ENCODE data around the gene CEMIP. TPM values are rescaled to one million over a fixed set of nuclear protein-coding genes. Genes with fewer than 3 reads are reported as not detected.

The CEMIP gene
- total RNA-seq, 4 donors from 2014 or later, result 0.21 to 1.4 (median 1.2) TPM; not detected in 1

- no peak for DNase-seq (ENCODE audit: low spot score in 2 of 2)
- Histone ChIP-seq H3K4me1 (no peaks in the 10 kb centered on the region), H3K27ac (no peak overlapping the region), H3K27me3 (no peaks in the 10 kb centered on the region), H3K9me3 (no peaks in the 10 kb centered on the region), H3K4me3 (no peak overlapping the region), H3K36me3 (no peaks in the 10 kb centered on the region)
- TF ChIP-seq POLR2A (IDR thresholded peaks at IDR 0.05) (no peak), CTCF (IDR thresholded peaks at IDR 0.05) (no peak), EP300 (IDR thresholded peaks at IDR 0.05) (no peak)
- WGBS, 2 donors, result 50 to 57% methylated on average over 10 of the region's 10 CpGs
Measured at GRCh38 chr15:80804970-80805495, 25.9 kb downstream of the CEMIP start.

DNA sequence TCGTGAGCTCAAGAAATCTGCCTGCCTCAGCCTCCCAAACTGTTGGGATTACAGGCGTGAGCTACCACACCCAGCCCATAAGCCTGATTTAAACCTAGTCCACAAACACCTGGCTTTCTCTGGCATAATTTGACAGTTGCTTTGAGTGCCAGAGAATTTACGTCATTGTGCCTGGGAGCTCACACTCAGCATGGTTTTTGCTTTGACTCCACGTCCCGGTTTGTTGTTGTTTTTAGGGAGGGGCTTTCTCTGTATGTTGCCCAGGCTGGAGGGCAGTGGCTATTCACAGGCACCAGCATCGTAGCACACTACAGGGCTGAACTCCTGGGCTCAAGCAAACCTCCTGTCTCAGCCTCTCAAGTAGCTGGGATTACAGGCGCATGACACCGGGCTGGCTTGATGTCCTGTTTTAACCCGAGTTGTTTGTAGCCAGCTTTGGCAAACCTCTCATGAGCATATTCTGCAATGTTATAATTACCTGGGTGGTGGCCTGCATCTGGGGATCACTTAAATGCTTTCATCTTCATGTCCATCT is 32.7 kb downstream of the CEMIP start:
- no peaks in the 10 kb centered on the region for H3K4me1 ChIP-seq
- H3K9me3 ChIP-seq, result no peaks in the 10 kb centered on the region
- no peaks in the 10 kb centered on the region for H3K27me3 ChIP-seq
- no peak for TF ChIP-seq EP300 (IDR thresholded peaks at IDR 0.05)
- TF ChIP-seq CTCF (IDR thresholded peaks at IDR 0.05), result no peak
- TF ChIP-seq POLR2A (IDR thresholded peaks at IDR 0.05), result no peak
- H3K36me3 ChIP-seq, result no peaks in the 10 kb centered on the region
- 66 to 67% methylated on average over 9 of the region's 9 CpGs for WGBS, 2 donors
- no peak for DNase-seq (ENCODE audit: low spot score in 2 of 2)
- no peak overlapping the region for H3K27ac ChIP-seq
- no peak overlapping the region for H3K4me3 ChIP-seq

- no peak overlapping the region for H3K27ac ChIP-seq
Measured at GRCh38 chr15:80815106-80815505, 35.9 kb downstream of the CEMIP start.

GRCh38 chr15:80816049-80816653 is 37.0 kb downstream of the CEMIP start:
- Histone ChIP-seq H3K36me3 (no peaks in the 10 kb centered on the region), H3K4me3 (no peak overlapping the region), H3K9me3 (no peaks in the 10 kb centered on the region), H3K27ac (no peak overlapping the region), H3K27me3 (no peaks in the 10 kb centered on the region), H3K4me1 (no peaks in the 10 kb centered on the region)
- TF ChIP-seq CTCF (IDR thresholded peaks at IDR 0.05) (no peak), POLR2A (IDR thresholded peaks at IDR 0.05) (no peak)
- DNase-seq (ENCODE audit: low spot score in 2 of 2), result no peak
- 63 to 66% methylated on average over 3 of the region's 3 CpGs for WGBS, 2 donors

More at GRCh38 chr15:80815106-80815505, 35.9 kb downstream of the CEMIP start:
- no peak for DNase-seq (ENCODE audit: low spot score in 2 of 2)
- no peaks in the 10 kb centered on the region for H3K9me3 ChIP-seq
- WGBS, 2 donors, result 87 to 90% methylated on average over 4 of the region's 4 CpGs
- no peaks in the 10 kb centered on the region for H3K36me3 ChIP-seq
- TF ChIP-seq POLR2A (IDR thresholded peaks at IDR 0.05) (no peak), EP300 (IDR thresholded peaks at IDR 0.05) (no peak), CTCF (IDR thresholded peaks at IDR 0.05) (no peak)
- H3K4me1 ChIP-seq, result no peaks in the 10 kb centered on the region
- no peaks in the 10 kb centered on the region for H3K27me3 ChIP-seq
- no peak overlapping the region for H3K4me3 ChIP-seq

GRCh38 chr15:80816936-80817335 is 37.8 kb downstream of the CEMIP start:
- Histone ChIP-seq H3K4me3 (no peak overlapping the region), H3K27ac (no peak overlapping the region), H3K4me1 (no peaks in the 10 kb centered on the region), H3K9me3 (no peaks in the 10 kb centered on the region), H3K36me3 (no peaks in the 10 kb centered on the region), H3K27me3 (no peaks in the 10 kb centered on the region)
- no peak for DNase-seq (ENCODE audit: low spot score in 2 of 2)
- TF ChIP-seq EP300 (IDR thresholded peaks at IDR 0.05) (no peak), POLR2A (IDR thresholded peaks at IDR 0.05) (no peak), CTCF (IDR thresholded peaks at IDR 0.05) (no peak)
- 77 to 86% methylated on average over 4 of the region's 4 CpGs for WGBS, 2 donors
